ENCODE measurements around the gene CALML5.
"Not testable (repeated sequence)": the region's sequence is repeated elsewhere in the genome, so short reads cannot be mapped to it uniquely, and the experiment has no call there.

The CALML5 gene

DNA sequence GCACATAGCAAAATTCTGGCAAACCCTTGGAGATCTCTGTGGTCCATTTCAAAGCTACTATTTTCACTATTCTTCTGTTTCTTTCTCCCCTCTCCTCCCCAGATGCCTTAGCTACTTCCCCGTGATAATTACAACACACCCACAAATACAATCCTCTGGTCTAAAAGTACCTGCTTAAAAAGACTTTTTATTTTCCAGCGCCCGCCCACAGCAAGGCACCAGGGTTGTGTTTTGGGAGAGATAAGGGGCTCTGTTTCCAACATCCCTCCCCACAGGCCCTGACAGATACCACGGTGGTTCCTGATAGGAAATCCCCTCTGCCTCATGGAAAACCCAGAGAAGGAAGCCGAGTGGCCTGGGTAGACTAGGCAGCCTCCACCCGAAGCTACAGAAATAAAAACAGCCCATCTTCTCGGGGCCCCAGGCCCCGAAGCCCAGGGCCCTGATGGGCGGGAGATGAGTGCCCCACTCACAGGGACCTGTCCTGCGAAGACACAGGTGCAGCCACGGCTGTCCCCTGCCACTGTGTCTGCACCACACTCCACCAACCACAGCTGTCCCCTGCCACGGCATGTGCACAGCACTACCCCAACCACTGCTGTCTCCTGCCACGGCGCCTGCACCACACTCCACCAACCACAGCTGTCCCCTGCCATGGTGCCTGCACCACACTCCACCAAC is 19.7 kb downstream of the CALML5 start:
- DNase-seq: no peak

- no peak for DNase-seq
Observed at GRCh38 chr10:5478694-5479305, 20.6 kb downstream of the CALML5 start.

DNA sequence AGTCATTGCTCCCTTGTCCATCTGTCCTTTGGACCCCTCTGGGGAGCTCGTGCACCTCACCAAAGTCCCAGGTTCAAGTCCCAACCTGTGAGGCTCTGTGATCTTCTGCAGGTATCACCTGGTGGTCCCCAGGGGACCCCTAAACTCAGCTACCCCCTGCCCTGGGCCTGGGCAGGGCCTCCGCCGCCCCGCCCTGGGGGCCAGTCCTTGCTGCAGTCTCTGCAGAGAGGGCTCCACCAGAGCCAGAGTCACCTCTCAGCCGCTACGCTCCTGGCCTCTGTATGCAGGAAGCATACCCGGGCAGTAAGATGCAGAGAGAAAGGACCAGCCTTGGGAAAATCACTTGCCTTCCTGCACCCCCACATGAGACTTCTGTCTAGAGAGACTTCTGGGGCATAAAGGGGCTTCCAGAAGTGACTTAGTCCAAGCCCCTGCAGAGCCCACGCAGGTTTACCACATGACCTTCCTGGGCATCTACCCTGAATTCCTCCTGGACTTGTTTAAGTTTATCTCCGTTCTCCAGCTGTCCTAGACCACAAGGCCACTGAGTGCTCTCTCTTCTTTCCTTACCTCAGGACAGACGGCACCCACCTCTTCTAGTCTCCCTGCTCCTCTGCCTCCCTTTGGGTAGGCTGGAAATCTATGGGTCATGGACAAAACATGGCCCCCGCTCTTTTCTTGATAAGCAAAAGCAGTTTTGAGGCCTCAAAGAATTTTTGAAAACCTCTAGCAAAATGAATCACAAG is 21.2 kb downstream of the CALML5 start:
- DNase-seq: no peak

DNA sequence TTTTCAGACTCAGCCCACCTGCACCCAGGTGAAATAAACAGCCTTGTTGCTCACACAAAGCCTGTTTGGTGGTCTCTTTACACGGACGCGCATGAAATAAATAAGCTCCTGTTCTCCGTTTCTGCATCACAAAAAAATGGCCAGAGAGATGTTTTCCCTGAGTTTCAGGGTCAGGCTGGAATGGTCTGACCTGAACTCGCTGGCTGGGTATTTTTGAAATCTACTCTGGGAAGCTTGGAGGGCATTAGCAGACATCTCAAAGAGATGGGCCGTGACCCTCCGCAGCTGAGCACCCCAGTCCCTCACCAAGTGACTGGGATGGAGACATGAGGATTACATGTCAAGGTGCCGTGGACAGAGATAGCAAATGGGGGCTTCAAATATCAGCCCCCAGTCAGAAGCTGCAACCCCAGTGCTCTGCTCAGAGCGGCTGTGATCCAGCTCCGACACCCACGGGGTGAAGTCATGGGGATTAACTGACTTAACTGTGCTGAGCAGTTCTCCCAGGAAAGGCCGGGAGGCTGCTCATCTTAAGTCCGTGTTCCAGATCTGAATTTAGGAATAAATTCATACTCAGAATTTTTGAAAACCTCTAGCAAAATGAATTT is 22.3 kb downstream of the CALML5 start:
- DNase-seq: no peak

DNA sequence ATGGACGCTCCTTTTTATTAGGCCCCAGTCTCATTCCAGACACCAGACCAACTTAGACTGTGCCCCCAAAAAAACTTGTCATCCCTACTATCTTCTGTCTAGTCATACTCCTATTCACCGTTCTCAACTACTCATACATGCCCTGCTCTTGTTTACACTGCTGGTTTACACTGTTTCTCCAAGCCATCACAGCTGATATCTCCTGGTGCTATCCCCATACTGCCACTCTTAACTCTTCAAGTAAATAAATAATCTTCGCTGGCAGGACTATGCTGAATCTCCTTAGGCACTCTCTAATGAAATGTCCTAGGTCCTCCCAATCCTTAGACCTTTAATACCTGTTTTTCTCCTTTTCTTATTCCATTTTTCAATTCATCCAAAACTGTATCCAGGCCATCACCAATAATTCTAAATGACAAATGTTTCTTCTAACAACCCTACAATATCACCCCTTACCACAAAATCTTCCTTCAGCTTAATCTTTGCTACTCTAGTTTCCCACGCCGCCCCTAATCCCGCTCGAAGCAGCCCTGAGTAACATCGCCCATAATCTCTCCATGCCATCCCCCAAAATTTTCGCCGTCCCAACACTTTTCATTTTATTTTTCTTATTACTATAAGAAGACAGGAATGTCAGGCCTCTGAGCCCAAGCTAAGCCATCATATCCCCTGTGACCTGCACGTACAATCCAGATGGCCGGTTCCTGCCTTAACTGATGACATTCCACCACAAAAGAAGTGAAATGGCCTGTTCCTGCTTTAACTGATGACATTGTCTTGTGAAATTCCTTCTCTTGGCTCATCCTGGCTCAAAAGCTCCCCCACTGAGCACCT is 23.2 kb downstream of the CALML5 start:
- DNase-seq: not testable (repeated sequence)

DNA sequence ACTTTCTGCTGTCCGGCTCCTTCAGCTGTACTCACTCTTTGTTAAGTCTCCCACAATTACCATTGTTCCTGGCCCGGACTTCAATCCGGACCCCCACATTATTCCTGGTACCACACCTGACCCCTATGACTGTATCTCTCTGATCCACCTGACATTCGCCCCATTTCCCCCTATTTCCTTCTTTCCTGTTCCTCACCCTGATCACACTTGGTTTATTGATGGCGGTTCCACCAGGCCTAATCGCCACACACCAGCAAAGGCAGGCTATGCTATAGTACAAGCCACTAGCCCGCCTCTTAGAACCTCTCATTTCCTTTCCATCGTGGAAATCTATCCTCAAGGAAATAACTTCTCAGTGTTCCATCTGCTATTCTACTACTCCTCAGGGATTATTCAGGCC is 24.3 kb downstream of the CALML5 start:
- DNase-seq: not testable (repeated sequence)

GRCh38 chr10:5474642-5475041 is 24.7 kb downstream of the CALML5 start:
- not testable (repeated sequence) for DNase-seq

- DNase-seq: no peak
Observed at GRCh38 chr10:5470062-5470751, 29.2 kb downstream of the CALML5 start.

DNA sequence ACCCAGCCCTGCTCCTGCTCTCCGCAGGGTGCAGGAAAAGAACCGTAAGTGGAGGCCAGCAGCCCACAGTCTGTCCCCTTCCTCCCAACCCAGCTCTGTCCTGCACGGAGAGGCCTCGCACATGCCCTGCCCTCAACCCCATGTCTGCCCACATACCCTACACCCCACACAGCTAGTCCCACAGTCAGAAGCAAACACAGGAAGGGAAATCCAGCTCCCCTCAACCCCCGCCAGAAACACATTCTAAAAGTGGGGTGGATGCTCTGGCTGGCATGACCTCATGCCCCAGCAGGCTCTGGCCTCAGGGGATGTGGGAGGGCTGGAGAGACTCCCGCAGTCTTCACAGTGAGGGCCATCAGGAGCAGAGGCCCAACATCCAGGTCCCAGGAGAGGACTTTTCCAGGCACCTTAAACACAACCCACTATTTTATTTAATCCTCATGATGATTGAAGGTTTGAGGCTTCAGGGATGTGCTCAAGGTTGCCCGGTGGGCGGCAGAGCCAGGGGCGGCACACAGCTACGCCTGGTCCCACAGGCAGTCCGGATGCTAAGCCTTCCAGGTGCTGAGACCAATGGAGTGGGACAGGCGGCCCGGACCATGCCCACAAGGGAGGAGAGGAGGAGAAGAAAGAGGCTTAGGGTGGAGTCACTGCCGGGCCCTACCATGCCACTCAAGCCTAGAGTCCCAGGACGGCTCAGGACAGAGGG is 29.9 kb downstream of the CALML5 start:
- DNase-seq: no peak

GRCh38 chr10:5468262-5469106 is 30.9 kb downstream of the CALML5 start:
- no peak for DNase-seq

DNA sequence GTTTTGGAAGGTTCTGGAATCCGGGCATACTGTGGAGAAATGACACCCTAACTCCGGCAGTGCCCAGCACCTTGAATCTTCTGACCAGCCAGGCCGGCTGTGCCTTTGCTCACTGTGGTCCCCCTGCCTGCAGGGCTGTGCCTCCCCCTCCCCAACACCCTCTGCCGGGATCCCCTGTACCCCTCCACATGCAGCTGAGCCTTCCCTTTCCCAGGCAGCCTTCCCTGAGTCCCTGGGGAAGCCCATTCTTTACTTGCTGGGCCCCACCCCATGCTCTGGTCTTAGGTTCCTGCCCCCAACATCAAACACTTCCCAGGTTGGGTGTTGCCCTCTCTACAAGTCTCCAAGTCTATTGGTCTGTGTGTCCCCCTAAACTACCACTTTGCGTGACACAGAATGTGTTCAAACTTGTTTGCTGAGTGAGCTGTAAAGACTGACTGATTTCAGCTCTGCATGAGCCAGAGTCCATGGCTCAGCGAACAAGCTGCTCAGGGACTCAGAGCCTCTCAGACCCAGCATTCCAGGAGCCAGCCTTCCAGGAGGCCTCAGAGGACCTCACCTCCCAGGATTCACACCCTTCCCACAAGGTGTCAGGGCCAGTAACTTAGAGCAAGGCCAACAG is 31.6 kb downstream of the CALML5 start:
- no peak for DNase-seq

DNA sequence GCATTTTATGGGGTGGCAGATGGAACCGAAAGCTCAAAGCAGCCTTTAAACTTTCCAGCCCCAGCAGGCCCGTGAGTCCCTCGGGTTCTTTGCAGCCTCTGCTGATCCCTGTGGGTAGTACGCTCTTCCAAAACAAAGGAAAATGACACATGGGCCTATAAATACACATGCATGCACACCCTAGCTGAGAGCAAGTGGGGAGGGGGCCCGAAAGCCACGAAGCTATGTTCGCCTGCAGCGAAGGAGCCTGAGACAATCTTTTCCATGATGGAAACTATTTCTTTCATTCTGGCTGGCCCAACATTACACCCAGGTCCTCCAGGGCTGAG is 32.2 kb downstream of the CALML5 start:
- DNase-seq: no peak

GRCh38 chr10:5466451-5467206 is 32.7 kb downstream of the CALML5 start:
- DNase-seq: peak; percentile 90

DNA sequence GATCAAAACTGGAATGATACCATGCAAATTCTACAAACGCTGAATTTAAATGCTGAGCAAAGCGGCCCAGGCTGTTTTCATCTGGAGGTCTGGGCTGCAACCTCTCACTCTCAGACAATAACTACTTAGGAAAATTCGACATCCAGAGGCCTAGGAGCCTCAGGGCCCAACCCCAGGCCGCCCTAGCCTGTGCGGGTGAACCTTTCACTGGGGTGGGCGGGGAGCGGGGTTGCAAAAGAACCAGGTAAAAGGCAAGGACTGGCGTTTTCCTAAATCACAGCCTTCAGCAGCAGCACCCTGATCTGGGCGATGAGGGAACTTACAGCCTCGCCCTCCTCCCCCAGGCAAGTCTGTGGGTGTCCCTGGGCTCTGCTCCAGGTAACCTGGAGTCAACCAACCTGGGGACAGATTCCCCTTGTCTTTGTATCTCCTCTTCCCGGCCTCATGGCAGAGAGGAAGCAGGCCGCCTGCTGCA is 33.4 kb downstream of the CALML5 start:
- no peak for DNase-seq

- DNase-seq: no peak
Observed at GRCh38 chr10:5464546-5464945, 34.8 kb downstream of the CALML5 start.

DNA sequence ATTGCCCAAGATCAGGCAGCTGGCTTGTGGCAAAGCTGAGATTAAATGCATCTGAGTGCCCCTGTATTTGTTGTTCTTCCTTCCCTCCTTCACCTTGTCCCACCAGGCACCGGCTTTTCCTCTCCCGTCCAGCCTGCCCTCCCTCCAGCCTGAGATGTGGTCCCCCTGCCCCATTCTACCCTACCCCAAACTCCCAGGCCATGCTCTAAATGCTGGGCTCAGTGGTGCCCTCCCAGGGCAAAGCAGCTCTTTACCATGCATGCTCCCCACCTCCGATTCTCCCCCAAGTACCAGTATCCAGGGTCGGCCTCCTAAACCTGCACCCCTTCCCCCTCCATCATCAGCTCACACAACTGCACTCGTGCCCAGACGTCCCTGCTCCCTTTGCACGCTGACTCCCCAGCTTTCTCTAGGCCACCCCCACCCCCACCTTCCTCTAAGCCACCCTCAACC is 36.5 kb downstream of the CALML5 start:
- DNase-seq: no peak

DNA sequence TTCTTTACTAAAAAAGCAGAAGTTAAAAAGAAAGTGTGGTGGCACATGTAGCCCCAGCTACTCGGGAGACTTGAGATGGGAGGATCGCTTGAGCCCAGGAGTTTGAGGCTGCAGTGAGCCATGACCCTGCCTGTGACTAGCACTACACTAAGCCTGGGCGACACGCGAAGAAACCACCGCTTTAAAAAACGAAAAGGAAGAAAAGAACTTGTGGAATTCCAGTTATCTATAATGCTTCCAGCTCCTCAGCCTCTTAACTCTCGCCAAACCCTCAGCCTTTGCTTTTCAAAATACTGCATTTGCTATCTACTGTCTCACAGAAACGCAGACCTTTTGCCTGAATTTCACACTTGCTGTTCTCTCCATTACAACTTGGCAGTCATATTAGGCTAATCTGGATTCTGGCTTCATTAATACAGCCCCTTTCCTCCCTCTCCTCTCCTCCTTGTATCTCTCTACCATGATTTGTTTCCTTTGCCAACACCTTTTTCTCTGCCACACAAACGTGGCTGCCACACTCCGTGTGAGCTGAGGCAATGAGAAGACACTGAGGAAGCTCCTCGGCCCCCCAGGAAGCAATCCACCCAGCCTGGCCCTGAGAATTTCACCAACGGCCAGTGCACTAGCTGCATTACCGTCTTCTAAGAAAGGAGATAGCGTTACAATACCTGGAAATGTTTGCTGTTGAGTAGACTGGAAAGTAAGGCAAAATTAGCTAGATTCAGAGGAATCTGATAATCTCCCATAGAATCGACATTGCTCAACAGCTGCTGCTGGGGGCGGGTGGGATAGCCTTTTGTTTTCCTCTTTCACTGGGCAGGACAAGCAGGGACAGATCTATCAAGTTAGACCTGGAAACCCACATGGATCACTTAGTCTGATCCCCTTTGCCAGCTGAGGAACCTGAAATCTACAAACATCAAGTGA is 37.2 kb downstream of the CALML5 start:
- DNase-seq: no peak

GRCh38 chr10:5461203-5461588 is 38.2 kb downstream of the CALML5 start:
- peak; percentile 28 for DNase-seq

All from DMS79 (cell line).